Loucy (cell line): ENCODE data around the gene PCBP3.
"Not testable (repeated sequence)": the region's sequence is repeated elsewhere in the genome, so short reads cannot be mapped to it uniquely, and the experiment has no call there.

Experiments used
- H2AFZ ChIP-seq: fragments of 200-600 bp; sonication (generic); 2 replicates; pipeline ENCODE4 v1.6.0; 2016; ENCODE audit warnings: antibody characterized with exemption, mild to moderate bottlenecking, low read length, moderate library complexity
- H3F3A ChIP-seq: fragments of 200-600 bp; 2 replicates; pipeline ENCODE4 v1.6.0; 2016; ENCODE audit warnings: antibody characterized with exemption, low read depth, mild to moderate bottlenecking
- H3K27me3 ChIP-seq: fragments of 200-600 bp; sonication (generic); 2 replicates; pipeline ENCODE4 v1.6.1; 2014; ENCODE audit warnings: low read length, mild to moderate bottlenecking; ENCODE audit not compliant: insufficient read depth, poor library complexity, severe bottlenecking
- H3K36me3 ChIP-seq: fragments of 200-600 bp; sonication (generic); 2 replicates; pipeline ENCODE4 v1.6.1; 2016; ENCODE audit warnings: low read length; ENCODE audit not compliant: insufficient read depth
- H3K4me1 ChIP-seq: fragments of 200-600 bp; sonication (generic); 2 replicates; pipeline ENCODE4 v1.5.1; 2014; ENCODE audit warnings: low read length, mild to moderate bottlenecking; ENCODE audit not compliant: insufficient read depth, poor library complexity, severe bottlenecking
- H3K4me2 ChIP-seq: fragments of 200-600 bp; sonication (generic); 2 replicates; pipeline ENCODE4 v1.6.0; 2014; ENCODE audit warnings: antibody characterized with exemption, low read length, low read depth, mild to moderate bottlenecking; ENCODE audit not compliant: poor library complexity, severe bottlenecking
- H3K4me3 ChIP-seq: fragments of 200-600 bp; sonication (generic); 2 replicates; pipeline ENCODE4 v1.5.1; 2014; ENCODE audit warnings: low read length, mild to moderate bottlenecking, mixed read lengths; ENCODE audit not compliant: poor library complexity, severe bottlenecking
- H3K79me2 ChIP-seq: fragments of 200-600 bp; sonication (generic); 2 replicates; pipeline ENCODE4 v1.6.1; 2014; ENCODE audit warnings: low read length; ENCODE audit not compliant: insufficient read depth
- H3K9ac ChIP-seq: fragments of 200-600 bp; sonication (generic); 2 replicates; pipeline ENCODE4 v1.6.0; 2014; ENCODE audit warnings: mild to moderate bottlenecking, low read depth, low read length, moderate library complexity; ENCODE audit not compliant: poor library complexity, severe bottlenecking
- H3K9me2 ChIP-seq: fragments of 200-600 bp; sonication (generic); replicated peaks from 2 replicates; pipeline ENCODE4 v1.6.1; 2016; ENCODE audit warnings: low read depth, low read length, mixed read lengths
- H3K9me3 ChIP-seq: fragments of 200-600 bp; sonication (generic); 2 replicates; pipeline ENCODE4 v1.6.1; 2014; ENCODE audit warnings: mild to moderate bottlenecking, antibody characterized with exemption, low read length, low read depth; ENCODE audit not compliant: insufficient read depth
- H4K20me1 ChIP-seq: fragments of 200-600 bp; sonication (generic); 2 replicates; pipeline ENCODE4 v1.6.0; 2014; ENCODE audit warnings: antibody characterized with exemption, low read length, mild to moderate bottlenecking; ENCODE audit not compliant: insufficient read depth, poor library complexity, severe bottlenecking
- EZH2phosphoT487 ChIP-seq: fragments of 200-600 bp; IDR thresholded peaks from 2 replicates; pipeline ENCODE4 v1.6.1; 2018; ENCODE audit warnings: antibody characterized with exemption, mild to moderate bottlenecking, moderate library complexity, borderline replicate concordance
- TF ChIP-seq, protein P1 (sequence below): fragments of 200-600 bp; sonication (generic); conservative IDR thresholded peaks from 2 replicates; pipeline ENCODE4 v1.5.1; 2014; ENCODE audit warnings: mild to moderate bottlenecking, antibody characterized with exemption, low read length

Gene PCBP3

DNA sequence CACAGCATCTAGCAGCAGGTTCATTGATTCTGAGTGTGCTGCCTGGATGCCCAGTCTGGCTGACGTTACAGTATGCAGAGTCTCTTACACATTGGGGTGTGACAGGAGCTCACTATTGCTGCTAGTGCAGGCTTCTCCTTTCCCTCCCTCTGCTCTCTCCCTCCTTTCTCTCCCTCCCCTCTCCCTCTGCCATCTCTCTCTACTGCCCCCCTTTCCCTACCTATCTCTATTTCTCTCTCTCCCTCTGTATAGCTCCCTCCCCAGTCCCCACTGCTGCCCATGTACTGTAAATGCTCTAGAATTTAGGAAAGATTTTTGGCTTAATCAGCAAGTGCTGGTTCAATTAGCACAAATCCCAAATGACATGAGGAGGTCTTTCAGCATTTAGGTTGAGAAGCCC is 62.8 kb downstream of the PCBP3 start:
- H3K9me2 ChIP-seq: no peaks in the 10 kb centered on the region
- no peaks in the 10 kb centered on the region for H3K4me1 ChIP-seq
- H4K20me1 ChIP-seq: no peaks in the 10 kb centered on the region
- no peak overlapping the region for H3K4me2 ChIP-seq
- no peaks in the 10 kb centered on the region for H3F3A ChIP-seq
- no peaks in the 10 kb centered on the region; the same call in 1 of the 2 replicates for H3K9me3 ChIP-seq
- no peaks in the 10 kb centered on the region for H3K27me3 ChIP-seq
- no peaks in the 10 kb centered on the region for H3K36me3 ChIP-seq
- TF ChIP-seq, protein P1, sequence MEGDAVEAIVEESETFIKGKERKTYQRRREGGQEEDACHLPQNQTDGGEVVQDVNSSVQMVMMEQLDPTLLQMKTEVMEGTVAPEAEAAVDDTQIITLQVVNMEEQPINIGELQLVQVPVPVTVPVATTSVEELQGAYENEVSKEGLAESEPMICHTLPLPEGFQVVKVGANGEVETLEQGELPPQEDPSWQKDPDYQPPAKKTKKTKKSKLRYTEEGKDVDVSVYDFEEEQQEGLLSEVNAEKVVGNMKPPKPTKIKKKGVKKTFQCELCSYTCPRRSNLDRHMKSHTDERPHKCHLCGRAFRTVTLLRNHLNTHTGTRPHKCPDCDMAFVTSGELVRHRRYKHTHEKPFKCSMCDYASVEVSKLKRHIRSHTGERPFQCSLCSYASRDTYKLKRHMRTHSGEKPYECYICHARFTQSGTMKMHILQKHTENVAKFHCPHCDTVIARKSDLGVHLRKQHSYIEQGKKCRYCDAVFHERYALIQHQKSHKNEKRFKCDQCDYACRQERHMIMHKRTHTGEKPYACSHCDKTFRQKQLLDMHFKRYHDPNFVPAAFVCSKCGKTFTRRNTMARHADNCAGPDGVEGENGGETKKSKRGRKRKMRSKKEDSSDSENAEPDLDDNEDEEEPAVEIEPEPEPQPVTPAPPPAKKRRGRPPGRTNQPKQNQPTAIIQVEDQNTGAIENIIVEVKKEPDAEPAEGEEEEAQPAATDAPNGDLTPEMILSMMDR: no peak
- no peak for TF ChIP-seq EZH2phosphoT487
- no peak overlapping the region for H3K9ac ChIP-seq
- no peak overlapping the region for H2AFZ ChIP-seq
- H3K79me2 ChIP-seq: no peaks in the 10 kb centered on the region
- no peak overlapping the region for H3K4me3 ChIP-seq

GRCh38 chr21:45709173-45709572 is 65.6 kb downstream of the PCBP3 start:
- H3F3A ChIP-seq: no peaks in the 10 kb centered on the region
- H3K9ac ChIP-seq: no peak overlapping the region
- H3K9me2 ChIP-seq: no peaks in the 10 kb centered on the region
- H3K79me2 ChIP-seq: no peaks in the 10 kb centered on the region
- H3K27me3 ChIP-seq: no peaks in the 10 kb centered on the region
- TF ChIP-seq, protein P1: no peak
- TF ChIP-seq EZH2phosphoT487: no peak
- no peaks in the 10 kb centered on the region for H3K4me1 ChIP-seq
- no peak overlapping the region for H3K4me3 ChIP-seq
- peaks cover 6% of the 10 kb centered on the region; the same call in 1 of the 2 replicates for H3K9me3 ChIP-seq
- H2AFZ ChIP-seq: no peak overlapping the region
- no peak overlapping the region for H3K4me2 ChIP-seq
- H3K36me3 ChIP-seq: no peaks in the 10 kb centered on the region
- H4K20me1 ChIP-seq: no peaks in the 10 kb centered on the region

DNA sequence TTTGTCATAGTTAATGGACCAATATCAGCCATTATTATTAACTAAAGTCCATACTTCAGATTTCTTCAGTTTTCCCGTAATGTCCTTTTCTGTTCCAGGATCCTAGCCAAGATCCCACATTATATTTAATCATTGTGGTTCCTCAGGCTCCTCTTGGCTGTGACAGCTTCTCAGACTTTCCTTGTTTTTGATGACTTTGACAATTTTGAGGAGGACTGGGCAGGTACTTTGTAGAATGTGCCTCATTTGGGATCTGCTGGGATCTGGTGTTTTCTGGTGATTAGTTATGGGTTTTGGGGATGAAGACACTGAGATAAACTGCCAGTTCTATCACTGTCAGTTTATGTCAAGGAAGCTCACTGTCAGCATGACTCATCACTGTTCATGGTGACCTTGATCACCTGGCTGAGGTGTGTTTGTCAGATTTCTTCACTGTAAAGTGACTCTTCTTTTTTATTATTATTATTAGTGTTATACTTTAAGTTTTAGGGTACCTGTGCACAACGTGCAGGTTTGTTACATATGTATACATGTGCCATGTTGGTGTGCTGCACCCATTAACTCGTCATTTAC is 66.3 kb downstream of the PCBP3 start:
- Histone ChIP-seq H3K27me3 (no peaks in the 10 kb centered on the region), H2AFZ (no peak overlapping the region), H3K4me2 (no peak overlapping the region), H3K9ac (no peak overlapping the region), H3K79me2 (no peaks in the 10 kb centered on the region), H3F3A (no peaks in the 10 kb centered on the region), H3K9me3 (peaks cover 6% of the 10 kb centered on the region; the same call in 1 of the 2 replicates), H3K36me3 (no peaks in the 10 kb centered on the region), H3K4me3 (no peak overlapping the region), H3K9me2 (no peaks in the 10 kb centered on the region), H3K4me1 (no peaks in the 10 kb centered on the region), H4K20me1 (no peaks in the 10 kb centered on the region)
- no peak for TF ChIP-seq EZH2phosphoT487
- TF ChIP-seq, protein P1: no peak

GRCh38 chr21:45710306-45710705 is 66.8 kb downstream of the PCBP3 start:
- not testable (repeated sequence) for H3F3A ChIP-seq, H3K4me2 ChIP-seq, H2AFZ ChIP-seq, H3K36me3 ChIP-seq, H3K9ac ChIP-seq, H3K4me3 ChIP-seq, H3K79me2 ChIP-seq, H3K27me3 ChIP-seq, H3K9me3 ChIP-seq, H4K20me1 ChIP-seq, H3K4me1 ChIP-seq, H3K9me2 ChIP-seq
